WTC11 (cell line): ENCODE measurements around the gene FGFRL1. TPM values are rescaled to one million over a fixed set of nuclear protein-coding genes. Genes with fewer than 3 reads are reported as not detected.

Experiments
- ATAC-seq: fragments of 200-7000 bp; cut with Tn5 transposase; 2 replicates; pipeline ENCODE4 v1.10.0; 2021; ENCODE audit warnings: mild to moderate bottlenecking, moderate library complexity
- CTCF ChIA-PET: fragments of 300-600 bp; sonication (Branson Sonifier 250); formaldehyde crosslinking; loops from one replicate; lab custom pipeline; 2021; ENCODE audit warnings: antibody characterized with exemption; lab: Charles Lee
- POLR2A ChIA-PET: fragments of 350-600 bp; sonication (Branson Sonifier 250); formaldehyde crosslinking; loops from one replicate; lab custom pipeline; 2021; ENCODE audit warnings: antibody characterized with exemption; lab: Charles Lee
- DNase-seq: peaks from one replicate; pipeline ENCODE4 v3.0.0; 2021; ENCODE audit warnings: low spot score
- H3K27ac Mint-ChIP-seq: 2 replicates; pipeline ENCODE4 v1.8.0; 2021; ENCODE audit warnings: mixed read lengths
- H3K27me3 Mint-ChIP-seq: 2 replicates; pipeline ENCODE4 v1.8.0; 2021; ENCODE audit warnings: low read depth, mild to moderate bottlenecking, moderate library complexity, mixed read lengths
- H3K36me3 Mint-ChIP-seq: 2 replicates; pipeline ENCODE4 v1.8.0; 2021; ENCODE audit warnings: mixed read lengths
- H3K4me1 Mint-ChIP-seq: 2 replicates; pipeline ENCODE4 v1.8.0; 2022; ENCODE audit warnings: mixed read lengths
- H3K4me3 Mint-ChIP-seq: 2 replicates; pipeline ENCODE4 v1.8.0; 2021; ENCODE audit warnings: mild to moderate bottlenecking, moderate library complexity, mixed read lengths
- H3K9me3 Mint-ChIP-seq: 2 replicates; pipeline ENCODE4 v1.8.0; 2021; ENCODE audit warnings: mixed read lengths
- ATF1 ChIP-seq: sonication (generic); formaldehyde crosslinking; IDR thresholded peaks from 2 replicates; pipeline ENCODE4 v1.8.1; 2023; ENCODE audit warnings: mild to moderate bottlenecking, moderate library complexity, missing genetic modification reagents
- ATF2 ChIP-seq: sonication (generic); formaldehyde crosslinking; IDR thresholded peaks from 2 replicates; pipeline ENCODE4 v1.8.1; 2022; ENCODE audit warnings: low read depth, missing genetic modification reagents, borderline replicate concordance
- ATF3 ChIP-seq: sonication (generic); formaldehyde crosslinking; conservative IDR thresholded peaks from 2 replicates; pipeline ENCODE4 v1.8.1; 2022; ENCODE audit warnings: mild to moderate bottlenecking, missing genetic modification reagents
- ATF6 ChIP-seq: sonication (generic); formaldehyde crosslinking; IDR thresholded peaks from 2 replicates; pipeline ENCODE4 v1.8.1; 2023; ENCODE audit warnings: mild to moderate bottlenecking, missing genetic modification reagents
- CREM ChIP-seq: sonication (generic); formaldehyde crosslinking; IDR thresholded peaks from 2 replicates; pipeline ENCODE4 v1.8.1; 2022; ENCODE audit warnings: mild to moderate bottlenecking, missing genetic modification reagents, moderate library complexity
- E2F4 ChIP-seq: sonication (generic); formaldehyde crosslinking; IDR thresholded peaks from 2 replicates; pipeline ENCODE4 v1.8.1; 2022; ENCODE audit warnings: low read depth, mild to moderate bottlenecking, moderate library complexity, missing genetic modification reagents, borderline replicate concordance
- ERG ChIP-seq: fragments of 250-450 bp; sonication (Bioruptor Pico); IDR thresholded peaks from 2 replicates; pipeline ENCODE4 v1.8.0; 2021; ENCODE audit warnings: mild to moderate bottlenecking
- KAT7 ChIP-seq: sonication (generic); formaldehyde crosslinking; IDR thresholded peaks from 2 replicates; pipeline ENCODE4 v1.8.1; 2023; ENCODE audit warnings: missing genetic modification reagents, mild to moderate bottlenecking, borderline replicate concordance
- NFATC4 ChIP-seq: fragments of 250-450 bp; sonication (Bioruptor Pico); IDR thresholded peaks from 2 replicates; pipeline ENCODE4 v1.9.0; 2021; ENCODE audit warnings: mild to moderate bottlenecking
- NFE2L1 ChIP-seq: sonication (generic); formaldehyde crosslinking; IDR thresholded peaks from 2 replicates; pipeline ENCODE4 v1.8.1; 2023; ENCODE audit warnings: missing genetic modification reagents
- NR1H2 ChIP-seq: sonication (generic); formaldehyde crosslinking; IDR thresholded peaks from 2 replicates; pipeline ENCODE4 v1.9.0; 2021; ENCODE audit warnings: mild to moderate bottlenecking, moderate library complexity, missing genetic modification reagents
- NR2C2 ChIP-seq: sonication (generic); formaldehyde crosslinking; IDR thresholded peaks from 2 replicates; pipeline ENCODE4 v1.8.0; 2022; ENCODE audit warnings: mild to moderate bottlenecking, missing genetic modification reagents
- NR3C1 ChIP-seq: sonication (generic); formaldehyde crosslinking; conservative IDR thresholded peaks from 2 replicates; pipeline ENCODE4 v1.8.1; 2023; ENCODE audit warnings: low read depth, mild to moderate bottlenecking, missing genetic modification reagents
- SMAD4 ChIP-seq: sonication (generic); formaldehyde crosslinking; IDR thresholded peaks from 2 replicates; pipeline ENCODE4 v1.8.0; 2022; ENCODE audit warnings: mild to moderate bottlenecking, missing genetic modification reagents
- SOX15 ChIP-seq: fragments of 250-450 bp; sonication (Bioruptor Pico); IDR thresholded peaks from 2 replicates; pipeline ENCODE4 v1.9.0; 2021; ENCODE audit warnings: mild to moderate bottlenecking
- SP1 ChIP-seq: sonication (generic); formaldehyde crosslinking; conservative IDR thresholded peaks from 2 replicates; pipeline ENCODE4 v1.8.1; 2022; ENCODE audit warnings: missing genetic modification reagents
- TEAD4 ChIP-seq: sonication (generic); formaldehyde crosslinking; IDR thresholded peaks from 2 replicates; pipeline ENCODE4 v1.8.0; 2022; ENCODE audit warnings: mild to moderate bottlenecking, missing genetic modification reagents
- ZBTB43 ChIP-seq: sonication (generic); formaldehyde crosslinking; IDR thresholded peaks from 2 replicates; pipeline ENCODE4 v1.8.1; 2023; ENCODE audit warnings: mild to moderate bottlenecking, missing genetic modification reagents
- ZNF138 ChIP-seq: sonication (generic); formaldehyde crosslinking; conservative IDR thresholded peaks from 2 replicates; pipeline ENCODE4 v1.8.1; 2022; ENCODE audit warnings: mild to moderate bottlenecking, moderate library complexity, missing genetic modification reagents
- ZNF219 ChIP-seq: sonication (generic); formaldehyde crosslinking; IDR thresholded peaks from 2 replicates; pipeline ENCODE4 v1.8.0; 2023; ENCODE audit warnings: missing genetic modification reagents, mild to moderate bottlenecking, borderline replicate concordance
- ZNF232 ChIP-seq: sonication (generic); formaldehyde crosslinking; IDR thresholded peaks from 2 replicates; pipeline ENCODE4 v1.8.0; 2022; ENCODE audit warnings: mild to moderate bottlenecking, missing genetic modification reagents
- ZNF263 ChIP-seq: sonication (generic); formaldehyde crosslinking; IDR thresholded peaks from 2 replicates; pipeline ENCODE4 v1.8.1; 2022; ENCODE audit warnings: low read depth, mild to moderate bottlenecking, moderate library complexity, missing genetic modification reagents
- ZNF423 ChIP-seq: fragments of 250-450 bp; sonication (Bioruptor Pico); IDR thresholded peaks from 2 replicates; pipeline ENCODE4 v2.1.2; 2022; ENCODE audit warnings: mild to moderate bottlenecking, moderate library complexity
- total RNA-seq: library from RNA; stranded (reverse); gene quantifications from 3 replicates; pipeline ENCODE4 v1.2.3, GENCODE V29; 2021

Gene FGFRL1
- total RNA-seq, 1 experiment from 2014 or later = 25.9 TPM

- POLR2A ChIA-PET = no interaction called here
- H3K4me3 Mint-ChIP-seq = no peak overlapping the region
Observed at GRCh38 chr4:966266-967112, 44.9 kb upstream of the FGFRL1 start.

GRCh38 chr4:967113-968104 is 44.0 kb upstream of the FGFRL1 start:
- CTCF ChIA-PET = interaction anchor here (1.1 to 1.3 kb wide), 2 partner anchors 20 to 41 kb away, joined by 3 to 4 read pairs; partner anchors contain the start of gene IDUA
- ATAC-seq (peak; percentile 46), DNase-seq (peak; percentile 47)
- no peaks in the 10 kb centered on the region for H3K36me3 Mint-ChIP-seq
- H3K4me3 Mint-ChIP-seq = peak overlapping the region; percentile 43; the same call in 1 of the 2 replicates
- POLR2A ChIA-PET = no interaction called here
- H3K4me1 Mint-ChIP-seq = no peaks in the 10 kb centered on the region
- H3K9me3 Mint-ChIP-seq = no peaks in the 10 kb centered on the region
- H3K27ac Mint-ChIP-seq = no peak overlapping the region
- H3K27me3 Mint-ChIP-seq = peaks cover 21% of the 10 kb centered on the region
- TF ChIP-seq SMAD4 (CRISPR knock-in tag) = no peak
- no peak for TF ChIP-seq NR2C2 (CRISPR knock-in tag)
- TF ChIP-seq ATF6 = no peak
- no peak for TF ChIP-seq ZNF423 (CRISPR knock-in tag)
- no peak for TF ChIP-seq ATF3 (CRISPR knock-in tag)
- TF ChIP-seq TEAD4 = no peak
- no peak for TF ChIP-seq SP1 (CRISPR knock-in tag)
- TF ChIP-seq CREM (CRISPR knock-in tag) = no peak
- TF ChIP-seq NR3C1 (CRISPR knock-in tag) = no peak
- no peak for TF ChIP-seq NFE2L1 (CRISPR knock-in tag)

More at GRCh38 chr4:966266-967112, 44.9 kb upstream of the FGFRL1 start:
- H3K4me1 Mint-ChIP-seq = no peaks in the 10 kb centered on the region
- no peaks in the 10 kb centered on the region for H3K36me3 Mint-ChIP-seq
- no peak for DNase-seq
- ATAC-seq = no peak
- no peak overlapping the region for H3K27ac Mint-ChIP-seq
- TF ChIP-seq ZBTB43 (CRISPR knock-in tag) (no peak), ATF2 (CRISPR knock-in tag) (no peak), ZNF219 (CRISPR knock-in tag) (no peak), ERG (CRISPR knock-in tag) (no peak), ATF1 (CRISPR knock-in tag) (no peak), SOX15 (CRISPR knock-in tag) (no peak), ZNF138 (no peak), E2F4 (CRISPR knock-in tag) (no peak), ZNF232 (CRISPR knock-in tag) (no peak), NR1H2 (CRISPR knock-in tag) (no peak), NFATC4 (no peak), ATF3 (CRISPR knock-in tag) (no peak), KAT7 (CRISPR knock-in tag) (no peak), ZNF263 (CRISPR knock-in tag) (no peak)
- TF ChIP-seq, all 79 proteins: peak for 0
- Mint-ChIP-seq H3K9me3 (no peaks in the 10 kb centered on the region), H3K27me3 (peaks cover 17% of the 10 kb centered on the region)
- CTCF ChIA-PET = interaction anchor here (1.1 to 1.3 kb wide), 2 partner anchors 21 to 40 kb away, joined by 3 to 4 read pairs; partner anchors contain the start of gene IDUA
